HG02870 (cell line): ENCODE results near the gene ACOT12.

ENCODE experiments used
- ATAC-seq: cut with Tn5 transposase; IDR thresholded peaks from one replicate; pipeline ENCODE4 v1.9.1; 2021; ENCODE audit warnings: mild to moderate bottlenecking, moderate library complexity; ENCODE audit not compliant: unreplicated experiment

ACOT12 gene

DNA sequence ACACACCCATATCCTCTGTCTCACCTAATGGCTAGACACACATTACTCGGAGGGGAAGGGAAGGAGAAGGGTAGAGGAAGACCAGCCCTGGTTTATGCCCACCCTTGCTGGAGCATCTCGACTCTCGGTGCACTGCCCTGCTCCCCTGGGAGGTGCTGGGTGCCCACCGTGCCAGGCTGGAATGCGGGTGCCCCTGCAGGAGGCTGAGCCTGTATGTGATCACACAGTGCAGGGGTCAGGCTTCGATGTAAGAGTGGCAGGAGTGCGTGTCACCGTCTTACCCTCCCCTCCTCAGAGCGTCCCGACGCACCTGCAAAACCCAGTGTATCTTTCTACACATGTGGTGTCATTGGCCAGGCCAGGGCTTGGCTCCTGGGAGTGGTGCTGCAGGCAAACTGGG lies 7.3 kb upstream of the ACOT12 start:
- no peak for ATAC-seq

DNA sequence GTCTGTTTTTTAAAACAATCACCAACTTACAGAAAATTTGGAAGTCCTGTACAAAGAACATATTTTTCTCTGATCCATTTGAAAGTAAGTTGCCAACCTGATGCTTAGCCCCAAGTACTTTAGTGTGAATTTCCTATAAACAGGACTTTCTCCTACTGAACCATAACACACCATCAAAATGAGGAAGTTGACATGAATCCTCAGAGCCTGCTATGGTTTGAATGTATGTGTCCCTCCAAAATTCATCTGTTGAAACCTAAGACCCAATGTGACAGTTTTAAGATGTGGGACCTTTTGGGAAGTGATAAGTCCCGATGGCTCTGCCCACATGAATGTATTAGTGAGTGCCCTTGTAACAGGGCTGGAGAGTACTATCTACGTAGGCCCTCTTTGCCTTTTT lies 6.4 kb upstream of the ACOT12 start:
- ATAC-seq: no peak

DNA sequence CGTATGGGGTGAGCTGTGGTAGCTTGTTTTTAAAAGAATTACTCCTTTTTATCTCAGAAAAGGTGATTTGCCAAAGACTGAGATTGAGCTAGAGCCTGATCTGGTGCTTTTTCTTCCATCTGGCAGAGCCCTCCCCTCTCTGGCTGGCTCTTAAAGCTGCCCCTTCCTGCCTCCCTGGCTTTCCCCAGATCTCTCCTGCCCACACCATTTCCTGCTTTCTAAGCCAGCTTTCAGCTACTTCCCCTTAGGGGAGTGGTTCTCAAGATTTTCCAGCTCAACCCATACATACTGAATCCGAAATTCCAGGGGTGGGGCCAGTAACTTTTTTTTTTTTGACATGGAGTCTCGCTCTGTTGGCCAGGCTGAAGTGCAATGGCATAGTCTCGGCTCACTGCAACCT lies 4.8 kb upstream of the ACOT12 start:
- ATAC-seq: no peak

DNA sequence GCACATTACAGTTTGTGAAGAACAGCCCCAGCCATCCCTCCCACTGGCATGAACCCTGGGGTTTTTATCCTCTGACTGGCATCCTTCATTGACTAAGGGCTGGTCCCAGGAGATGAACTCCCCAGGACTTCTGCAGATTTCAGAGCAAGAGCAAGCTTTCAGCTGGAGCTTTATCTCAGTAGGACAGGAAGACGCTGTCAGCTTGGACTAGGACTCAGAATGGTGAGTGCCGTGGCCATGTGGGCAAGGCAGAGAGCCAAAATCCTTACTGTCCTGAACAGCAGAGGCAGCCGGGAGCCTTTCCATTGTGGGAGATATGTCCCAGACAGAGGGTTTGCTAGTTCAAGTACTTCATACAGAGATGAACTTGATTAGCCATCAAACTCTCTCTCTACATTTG lies 3.2 kb upstream of the ACOT12 start:
- ATAC-seq: no peak

DNA sequence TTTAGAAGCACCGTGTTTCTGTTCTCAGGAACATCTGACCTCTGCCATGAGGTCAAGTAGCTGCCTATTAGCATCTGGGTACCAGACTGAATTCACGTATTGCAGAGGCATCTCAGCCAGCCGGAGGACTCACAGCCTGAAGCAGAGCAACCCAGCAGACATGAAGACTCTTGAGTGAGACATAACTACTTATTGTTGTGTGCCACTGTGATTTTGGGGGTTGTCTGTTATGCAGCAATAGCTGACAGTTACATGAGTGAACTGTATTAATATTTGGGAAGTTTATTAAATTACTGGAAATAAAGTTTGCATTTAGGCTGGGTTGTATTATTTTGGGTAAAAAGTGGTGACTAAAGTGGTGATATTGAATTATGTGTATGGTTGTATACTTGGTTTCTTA lies 1.3 kb upstream of the ACOT12 start:
- no peak for ATAC-seq

DNA sequence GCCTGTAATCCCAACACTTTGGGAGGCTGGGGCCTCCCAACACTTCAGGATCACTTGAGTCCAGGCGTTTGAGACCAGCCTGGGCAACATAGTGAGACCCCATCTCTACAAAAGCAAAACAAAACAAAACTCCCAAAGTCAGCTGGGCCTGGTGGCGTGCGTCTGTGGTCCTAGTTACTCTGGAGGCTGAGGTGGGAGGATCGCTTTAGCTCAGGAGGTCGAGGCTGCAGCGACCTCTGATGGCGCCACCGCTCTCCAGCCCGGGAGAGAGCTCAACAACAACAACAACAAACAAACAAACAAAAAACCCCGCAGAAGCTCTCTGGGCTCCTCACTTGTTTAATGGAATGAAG lies 528 bp downstream of the ACOT12 start:
- ATAC-seq: no peak

DNA sequence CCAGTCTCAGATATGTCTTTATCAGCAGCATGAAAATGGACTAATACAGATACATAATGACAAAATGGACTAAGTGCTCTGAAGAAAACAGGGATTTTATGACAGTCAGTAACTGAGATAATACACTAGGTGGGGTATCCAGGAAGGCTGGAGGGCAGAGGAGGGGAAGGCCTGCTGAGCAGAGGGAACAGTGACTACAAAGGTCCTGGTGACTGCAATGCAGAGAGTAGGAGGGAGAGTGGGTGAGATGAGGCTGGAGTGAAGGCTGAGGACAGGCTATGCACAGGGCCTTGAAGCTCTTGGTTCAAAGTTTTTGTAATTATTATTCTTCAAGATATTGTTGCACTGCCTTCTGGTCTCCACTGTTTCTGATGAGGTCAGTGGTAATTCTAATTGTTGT lies 4.9 kb downstream of the ACOT12 start:
- ATAC-seq: no peak

DNA sequence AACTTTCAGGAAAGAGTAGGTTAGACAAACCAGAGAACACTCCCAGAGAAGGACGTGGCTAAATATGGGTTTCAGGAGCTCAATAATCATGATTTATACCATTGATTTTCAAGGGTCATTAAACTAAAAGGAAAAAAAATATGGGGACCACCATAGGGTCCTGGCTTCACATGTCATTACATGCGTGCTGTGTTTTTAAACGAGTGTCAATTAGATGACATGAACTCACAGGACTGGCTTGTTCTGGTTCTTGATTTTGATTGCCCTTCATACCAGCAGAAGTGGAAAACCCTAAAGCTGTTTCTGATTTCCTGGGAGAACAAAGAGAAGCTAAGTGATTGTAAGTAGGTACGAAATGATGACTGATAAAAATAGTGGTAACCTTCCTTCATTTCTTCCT lies 5.8 kb downstream of the ACOT12 start:
- no peak for ATAC-seq

DNA sequence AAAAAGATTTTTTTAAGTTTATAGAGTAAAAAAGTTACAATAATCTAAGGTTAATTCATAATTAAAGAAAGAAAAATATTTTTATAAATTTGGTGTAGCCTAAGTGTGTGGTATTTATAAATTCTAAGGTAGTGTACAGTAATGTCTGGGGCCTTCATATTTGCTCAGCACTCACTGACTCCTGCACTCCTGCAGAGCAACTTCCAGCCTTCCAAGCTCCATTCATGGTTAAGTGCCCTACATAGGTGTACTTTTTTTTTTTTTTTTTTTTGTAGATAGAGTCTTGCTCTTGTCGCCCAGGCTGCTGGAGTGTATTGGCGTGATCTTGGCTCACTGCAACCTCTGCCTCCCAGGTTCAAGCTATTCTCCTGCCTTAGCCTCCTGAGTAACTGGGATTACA lies 10.1 kb downstream of the ACOT12 start:
- no peak for ATAC-seq

DNA sequence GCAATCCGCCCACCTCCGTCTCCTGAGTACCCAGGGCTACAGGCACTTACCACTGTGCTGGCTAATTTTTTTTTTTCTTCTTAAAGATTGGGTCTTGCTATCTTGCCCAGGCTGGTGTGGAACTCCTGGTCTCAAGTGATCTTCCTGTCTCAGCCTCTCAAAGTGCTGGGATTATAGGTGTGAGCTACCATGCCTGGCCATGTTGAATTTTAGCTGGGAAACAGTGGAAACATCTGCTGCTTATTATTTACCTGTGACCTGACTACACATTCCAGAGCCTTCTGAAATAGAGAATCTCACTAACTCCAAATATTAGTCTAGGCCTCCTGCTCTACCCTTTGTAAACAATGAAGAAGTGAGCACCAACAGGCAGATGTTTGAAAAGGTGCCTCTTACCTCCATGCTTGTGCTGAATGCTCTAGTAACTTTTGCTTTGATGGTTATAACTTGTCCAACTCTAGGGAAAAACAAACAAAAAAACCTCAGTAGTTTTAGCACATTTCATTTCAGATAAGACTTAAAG lies 22.5 kb downstream of the ACOT12 start:
- ATAC-seq: no peak

DNA sequence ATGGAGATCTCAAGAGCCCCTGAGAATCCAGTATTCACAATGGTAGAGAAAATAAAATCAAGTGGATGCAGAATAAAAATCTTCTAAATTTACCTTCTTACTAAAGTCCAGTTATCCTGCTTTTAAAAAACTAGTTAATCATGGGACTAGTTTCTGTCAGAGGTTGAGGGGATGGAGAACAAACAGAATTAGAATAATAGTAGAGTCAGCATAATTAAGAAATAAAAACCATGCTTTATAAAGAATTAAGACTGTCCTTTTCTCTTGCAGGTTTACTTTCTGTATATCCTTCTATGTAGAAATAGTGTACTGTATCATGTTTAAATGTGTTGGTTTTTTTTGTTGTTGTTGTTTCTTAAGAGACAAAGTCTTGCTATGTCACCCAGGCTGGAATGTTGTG lies 23.0 kb downstream of the ACOT12 start:
- ATAC-seq: no peak

DNA sequence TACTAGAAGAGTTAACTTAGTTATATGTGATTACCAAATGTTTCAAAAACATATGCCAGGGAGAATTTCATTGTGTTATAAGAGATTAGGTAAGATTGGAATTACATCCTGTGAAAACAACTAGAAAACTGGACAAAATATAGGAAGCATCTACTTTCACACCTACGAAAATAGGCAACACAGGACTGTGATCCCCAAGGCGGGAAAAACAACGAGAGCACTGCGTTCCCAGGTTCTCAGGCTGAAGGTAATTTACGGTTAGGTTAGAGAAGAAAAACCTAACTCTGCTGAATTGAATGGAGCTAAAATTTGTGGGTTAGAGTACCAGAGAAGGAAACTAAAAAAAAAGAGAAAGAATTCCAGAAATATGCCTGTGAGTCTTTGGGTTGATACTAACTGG lies 28.4 kb downstream of the ACOT12 start:
- ATAC-seq: no peak

DNA sequence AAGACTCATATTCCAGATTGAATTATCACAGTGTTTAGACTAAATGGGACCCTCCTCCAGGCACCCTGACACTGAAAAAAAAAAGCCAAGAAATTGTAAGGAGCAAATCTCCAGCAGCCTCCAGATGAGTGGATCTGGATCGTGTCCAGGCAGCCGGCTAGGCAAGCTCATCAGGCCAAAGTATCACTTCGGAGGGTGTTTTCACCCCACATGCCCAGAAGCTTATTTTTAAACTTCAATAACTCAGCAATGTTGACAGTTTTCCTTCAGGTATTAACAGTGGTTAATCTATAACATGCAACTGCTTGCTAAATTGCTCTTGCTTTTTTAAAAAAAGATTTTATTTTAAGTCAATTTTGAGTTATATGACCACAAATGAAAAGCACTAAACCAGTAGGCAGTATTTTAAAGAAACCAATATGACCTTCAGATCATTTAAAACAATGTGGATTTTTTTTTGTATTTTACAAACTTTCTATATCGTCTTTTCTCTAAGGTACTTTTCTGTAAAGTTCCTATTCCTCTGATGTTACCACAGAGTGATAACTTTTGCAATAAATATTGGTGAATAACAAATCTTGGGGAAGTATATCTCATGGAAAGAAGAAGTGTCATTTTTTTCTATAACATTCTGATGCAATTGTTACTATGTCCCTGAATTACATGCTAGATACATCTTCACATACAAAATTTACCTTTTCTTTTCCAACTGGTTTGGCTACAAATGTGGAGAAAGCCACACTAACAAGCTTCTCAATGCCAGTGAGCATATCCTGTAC lies 30.7 kb downstream of the ACOT12 start:
- no peak for ATAC-seq

DNA sequence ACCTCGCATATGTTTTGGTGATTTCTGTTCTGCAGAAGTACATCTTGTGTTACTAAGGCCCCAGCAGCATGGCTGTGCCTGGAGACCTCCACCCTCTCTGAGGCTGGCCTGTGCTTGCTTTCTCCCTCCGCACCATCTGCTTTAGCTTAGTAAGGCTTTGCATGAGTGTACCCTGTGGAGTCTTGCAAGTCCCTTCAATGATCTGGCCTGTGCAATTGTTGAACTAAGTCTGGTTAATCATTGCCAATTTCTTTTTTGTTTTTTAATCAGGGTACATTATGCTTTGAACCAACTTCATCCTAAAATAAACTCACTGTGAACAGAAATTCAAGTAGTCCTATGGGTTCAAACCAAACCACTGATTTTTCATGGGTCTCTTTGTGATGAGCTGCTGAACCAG lies 32.3 kb downstream of the ACOT12 start:
- ATAC-seq: no peak

DNA sequence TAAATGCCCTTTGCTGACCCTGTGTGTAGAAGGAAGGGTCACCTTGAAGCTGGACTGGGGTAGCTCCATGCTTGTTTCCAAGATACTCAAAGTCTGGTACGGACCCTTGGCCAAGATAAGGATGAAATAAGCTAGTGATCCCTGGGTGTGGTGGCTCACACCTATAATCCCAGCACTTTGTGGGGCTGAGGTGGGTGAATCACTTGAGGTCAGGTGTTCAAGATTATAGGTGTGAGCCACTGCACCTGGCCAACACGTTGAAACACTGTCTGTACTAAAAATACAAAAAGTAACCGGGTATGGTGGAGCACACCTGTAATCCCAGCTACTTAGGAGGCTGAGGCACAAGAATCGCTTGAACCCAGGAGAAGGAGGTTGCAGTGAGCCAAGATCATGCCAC lies 33.3 kb downstream of the ACOT12 start:
- ATAC-seq: no peak

DNA sequence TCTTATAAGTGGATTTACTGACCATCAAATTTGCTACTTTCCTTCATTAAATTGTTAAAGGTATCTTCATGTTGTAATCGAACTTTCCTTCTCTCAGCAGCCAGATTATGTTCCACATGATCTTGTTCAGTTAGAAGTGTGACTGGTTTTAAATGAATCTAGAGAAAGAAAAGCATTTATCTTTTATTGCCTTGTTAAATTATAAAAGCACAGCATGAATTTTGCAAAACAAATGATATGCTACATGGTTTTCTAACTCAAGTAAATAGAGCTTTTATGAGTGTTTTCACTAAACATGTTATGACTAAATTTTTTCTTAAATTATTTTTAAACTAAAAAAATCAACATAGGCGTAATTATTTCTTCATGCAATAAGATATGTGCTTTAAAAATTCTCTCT lies 34.1 kb downstream of the ACOT12 start:
- no peak for ATAC-seq

DNA sequence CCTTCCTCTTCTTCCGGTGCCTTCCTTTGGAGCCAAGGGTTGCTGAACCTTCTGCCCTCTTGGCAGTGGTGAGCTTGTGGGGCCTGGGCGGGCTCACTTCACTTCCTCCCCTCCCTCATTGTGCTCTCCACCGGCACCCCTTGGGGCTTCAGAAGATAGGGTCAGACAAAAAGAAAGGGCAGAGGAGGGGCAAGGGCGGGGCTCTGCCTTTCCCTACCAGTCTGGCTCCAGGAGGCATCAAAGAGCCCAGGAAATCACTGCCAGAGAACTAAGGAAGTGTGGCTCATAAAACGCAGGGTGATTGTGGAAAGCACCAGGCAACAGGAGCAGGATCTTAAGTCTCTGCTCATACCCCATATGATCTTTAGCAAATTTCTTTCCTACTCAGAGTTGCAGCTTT lies 34.8 kb downstream of the ACOT12 start:
- no peak for ATAC-seq

DNA sequence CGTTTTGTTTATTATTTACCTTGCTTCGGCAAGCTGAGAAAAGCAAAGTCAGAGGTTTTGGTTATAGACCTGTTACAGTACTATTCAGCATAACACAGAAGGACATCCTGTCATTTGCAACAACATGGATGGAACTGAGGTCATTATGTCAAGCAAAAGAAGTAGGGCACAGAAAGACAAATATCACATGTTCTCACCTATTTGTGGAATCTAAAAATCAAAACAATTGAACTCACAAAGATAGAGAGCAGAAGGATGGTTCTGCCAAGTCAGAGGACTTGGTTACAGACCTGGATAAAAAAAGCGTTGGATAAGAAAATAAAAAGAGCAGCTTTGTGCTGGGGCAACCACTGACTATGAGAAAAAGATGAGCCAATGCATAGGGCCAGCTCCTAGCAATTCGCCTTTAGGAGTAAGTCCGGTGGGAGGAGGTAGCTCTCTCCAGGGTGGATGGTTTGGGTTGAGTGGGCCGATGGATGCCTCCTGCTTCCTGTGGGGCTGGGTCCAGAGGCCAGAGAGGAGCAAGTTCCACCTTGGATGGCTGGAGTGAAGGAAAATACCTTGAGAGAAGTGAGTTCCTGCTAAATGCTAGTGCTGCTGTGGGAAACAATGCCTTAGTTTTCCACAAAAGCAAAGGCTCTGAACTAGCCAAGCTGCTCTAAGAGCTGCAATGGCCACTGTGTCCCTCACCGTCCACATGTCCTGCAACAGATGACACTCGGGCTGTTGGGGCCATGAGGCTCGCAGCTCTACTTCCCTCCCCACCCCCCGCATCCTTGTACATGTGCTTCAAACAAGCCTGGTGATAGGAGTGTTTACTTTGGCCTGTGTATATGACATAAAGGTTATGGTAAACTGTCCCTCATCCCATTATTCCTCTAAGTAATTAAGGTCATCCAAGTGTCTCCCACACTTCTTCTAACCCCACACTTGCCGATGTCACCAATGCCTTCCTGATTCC lies 38.4 kb downstream of the ACOT12 start:
- no peak for ATAC-seq

DNA sequence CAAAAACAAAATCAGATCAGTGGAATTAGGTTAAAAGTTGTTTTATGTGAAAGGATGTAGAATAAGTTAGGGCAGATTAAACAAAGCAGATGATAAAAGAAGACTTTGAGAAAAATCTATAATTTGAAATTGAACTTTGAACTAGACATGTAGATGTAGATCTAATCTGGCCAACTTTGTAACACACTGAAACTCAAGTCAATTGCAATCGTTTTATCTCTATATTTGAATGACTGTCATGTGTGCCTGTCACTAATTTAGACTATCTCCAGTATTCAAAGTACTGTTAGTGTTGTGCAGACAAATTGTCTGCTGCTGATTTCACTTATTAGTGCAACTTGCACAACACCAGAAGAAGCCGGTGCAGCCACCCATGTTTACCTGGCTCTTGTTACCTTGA lies 39.8 kb downstream of the ACOT12 start:
- no peak for ATAC-seq

DNA sequence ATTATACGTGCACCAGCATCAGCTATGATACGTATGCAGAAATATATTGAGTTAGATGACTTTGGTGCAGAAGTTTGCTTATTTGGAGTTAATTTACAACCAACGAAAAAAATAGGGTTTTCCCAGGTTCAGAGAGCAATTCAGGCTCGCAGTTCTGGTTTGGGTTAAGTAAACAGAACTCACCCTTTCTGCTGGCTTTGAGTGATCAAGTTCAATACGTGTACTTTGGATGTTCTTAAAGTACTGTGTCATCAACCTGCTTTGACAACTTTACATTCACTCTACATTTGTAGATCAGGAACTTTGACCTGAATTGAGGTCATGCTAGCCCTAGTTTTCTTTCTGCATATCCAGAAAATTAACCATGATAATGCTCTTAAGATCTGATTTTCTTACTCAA lies 40.7 kb downstream of the ACOT12 start:
- ATAC-seq: no peak

DNA sequence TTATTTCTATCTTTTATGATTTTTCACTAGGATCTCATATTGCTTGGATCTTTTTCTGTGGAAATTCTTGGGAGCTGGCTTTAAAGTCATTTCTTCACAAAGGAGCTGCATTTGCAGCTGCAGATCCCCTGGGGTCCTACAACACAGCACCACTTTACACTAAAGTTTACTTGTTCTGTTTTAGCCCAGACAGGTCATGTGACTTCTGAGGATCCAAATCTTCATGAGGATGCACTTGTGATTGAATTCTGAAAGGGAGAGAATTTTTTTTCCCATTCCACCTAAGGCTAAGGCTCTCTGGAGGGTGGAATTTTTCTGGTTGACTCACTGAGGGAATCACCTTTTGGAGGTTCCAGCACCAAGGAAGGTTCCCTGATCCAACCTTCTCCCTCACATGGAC lies 43.4 kb downstream of the ACOT12 start:
- ATAC-seq: no peak

DNA sequence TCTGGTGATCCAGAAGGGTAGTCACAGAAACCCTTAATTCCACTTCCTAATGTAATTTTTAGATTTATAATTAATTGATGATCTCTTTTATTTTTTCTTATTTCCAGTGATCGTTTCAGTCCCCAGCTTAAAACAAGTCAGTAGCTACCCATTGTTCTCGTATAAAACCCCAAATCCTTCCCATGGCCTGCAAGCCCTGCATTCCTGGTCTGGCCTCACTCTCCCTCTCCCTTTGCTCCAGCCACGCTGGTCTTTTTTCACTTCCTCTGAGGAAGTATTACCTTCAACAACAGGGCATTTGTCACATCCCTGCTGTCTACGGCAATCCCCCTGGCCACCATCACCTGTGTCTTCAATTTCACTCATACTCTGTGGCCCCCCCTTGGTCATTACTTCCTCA lies 44.8 kb downstream of the ACOT12 start:
- ATAC-seq: no peak
